Kidney (tissue), 14 donors: ENCODE data around the gene FARP1. TPM values are rescaled to one million over a fixed set of nuclear protein-coding genes. Genes with fewer than 3 reads are reported as not detected.

Experiments
- DNase-seq, 5 donors: peaks; one replicate each; pipeline ENCODE4 v3.0.0-alpha.2; 2013 to 2020
- FAIRE-seq: peaks from 2 replicates; lab custom pipeline; 2012; peaks lifted over from hg19 to GRCh38; lab: Jason Lieb, UNC
- H3K27ac ChIP-seq, 2 donors: one replicate each; pipeline ENCODE4 v1.7.0; 2013; ENCODE audit warnings: low read depth in 2 of 2, low read length in 2 of 2, inconsistent platforms in 1 of 2
- H3K27me3 ChIP-seq: one replicate; pipeline ENCODE4 v1.7.1; 2013; ENCODE audit warnings: low read length, inconsistent platforms; ENCODE audit not compliant: control insufficient read depth, insufficient read depth
- H3K36me3 ChIP-seq, 3 donors: one replicate each; pipeline versions ENCODE4 v1.7.0 to v1.7.1; 2013; ENCODE audit warnings: low read length in 3 of 3, control low read depth in 1 of 3, inconsistent platforms in 1 of 3; ENCODE audit not compliant: insufficient read depth in 3 of 3, control insufficient read depth in 2 of 3
- H3K4me1 ChIP-seq, 3 donors: one replicate each; pipeline versions ENCODE4 v1.7.0 to v1.7.1; 2013; ENCODE audit warnings: low read length in 3 of 3, inconsistent platforms in 1 of 3, low read depth in 1 of 3; ENCODE audit not compliant: control insufficient read depth in 2 of 3, insufficient read depth in 2 of 3
- H3K4me3 ChIP-seq, 3 donors: one replicate each; pipeline versions ENCODE4 v1.7.0 to v1.8.1; 2013; ENCODE audit warnings: low read length in 3 of 3, control low read depth in 1 of 3, inconsistent platforms in 1 of 3
- H3K9ac ChIP-seq, 3 donors: one replicate each; pipeline versions ENCODE4 v1.7.0 to v1.7.1; 2013; ENCODE audit warnings: low read length in 3 of 3, control low read depth in 1 of 3, inconsistent platforms in 1 of 3
- H3K9me3 ChIP-seq, 3 donors: one replicate each; pipeline versions ENCODE4 v1.7.0 to v1.7.1; 2013; ENCODE audit warnings: low read length in 3 of 3, control low read depth in 1 of 3, inconsistent platforms in 1 of 3; ENCODE audit not compliant: control insufficient read depth in 2 of 3, insufficient read depth in 1 of 3
- CTCF ChIP-seq: IDR thresholded peaks from 3 replicates; pipeline ENCODE4 v1.5.1; 2012; ENCODE audit warnings: mild to moderate bottlenecking, moderate library complexity, borderline replicate concordance; ENCODE audit not compliant: insufficient read depth; ENCODE audit errors: extremely low read depth
- intact Hi-C: fragments of 100-400 bp; cut with DNase I; formaldehyde crosslinking; loops from one replicate; pipeline ENCODE4 v1.11.1; 2022
- polyA plus RNA-seq: library from polyadenylated mRNA; stranded (reverse); fragments of 350-450 nt; fragmentation: Illumina TruSeq; extraction: RNeasy Lipid Tissue Mini Kit (QIAGEN cat#74804); gene quantifications from one replicate; pipeline ENCODE4 v1.2.3, GENCODE V29; 2014; ENCODE audit warnings: low read depth, low replicate concordance; ENCODE audit not compliant: insufficient read depth
- total RNA-seq: library from RNA; stranded (reverse); fragmentation: NEBNext Ultra II Directional; extraction: Animal tissue kit (Norgen Biotek cat#: 25700); gene quantifications from one replicate; pipeline ENCODE4 v1.2.1, GENCODE V29; 2021
- donor health status: control.
- donor health status: control.
- donor health status: control.
- donor health status: control.
- donor health status: control.
- donor health status: DM: yes; HTN: yes; CAD: no.
- donor health status: Normal renal cell carcinoma (clear cell type).

The FARP1 gene
- total and polyA plus RNA-seq, 2 donors from 2014 or later: 123 to 229 TPM

DNA sequence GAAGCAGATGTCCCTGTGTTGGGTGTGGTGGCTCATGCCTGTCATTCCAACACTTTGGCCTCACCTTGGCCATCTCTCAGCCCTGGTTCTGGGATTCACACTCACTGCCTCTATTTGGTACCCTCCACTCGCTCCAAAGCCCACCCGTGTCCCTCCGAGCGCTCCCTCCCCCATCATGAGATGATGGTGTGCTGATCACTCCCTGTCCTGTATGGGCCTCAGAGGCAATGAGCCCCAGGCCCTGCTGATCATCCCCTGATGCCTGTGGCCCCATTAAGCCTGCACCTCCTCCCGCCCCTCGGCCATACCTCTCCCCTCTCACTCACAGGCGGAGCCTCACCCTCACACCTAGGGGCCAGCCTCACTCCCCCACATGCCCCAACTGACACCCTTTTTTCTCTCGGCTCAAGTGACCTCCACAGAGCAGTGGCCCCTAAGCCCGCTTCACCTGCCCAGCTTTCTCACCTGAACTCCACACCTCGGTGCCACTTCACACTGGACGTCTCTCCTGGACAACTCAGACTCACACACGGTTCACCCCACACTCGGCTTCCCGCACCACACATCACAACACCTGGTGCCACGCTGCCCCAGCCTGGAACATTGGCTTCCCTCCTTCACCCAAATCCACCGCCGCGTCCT, 319.5 kb downstream of the FARP1 start:
- Histone ChIP-seq H3K36me3 (peaks cover 0 to 45% (median 27%) of the 10 kb centered on the region in 3 donors), H3K9ac (no peak overlapping the region), H3K4me3 (no peak overlapping the region), H3K4me1 (peaks cover 0 to under 1% (median 0%) of the 10 kb centered on the region in 3 donors), H3K27me3 (no peaks in the 10 kb centered on the region), H3K9me3 (no peaks in the 10 kb centered on the region), H3K27ac (no peak overlapping the region)
- no peak for TF ChIP-seq CTCF
- intact Hi-C loops: no loop called here
- DNase-seq: peak in 2 of 5 donors; percentile 36 to 47
- no peak for FAIRE-seq

DNA sequence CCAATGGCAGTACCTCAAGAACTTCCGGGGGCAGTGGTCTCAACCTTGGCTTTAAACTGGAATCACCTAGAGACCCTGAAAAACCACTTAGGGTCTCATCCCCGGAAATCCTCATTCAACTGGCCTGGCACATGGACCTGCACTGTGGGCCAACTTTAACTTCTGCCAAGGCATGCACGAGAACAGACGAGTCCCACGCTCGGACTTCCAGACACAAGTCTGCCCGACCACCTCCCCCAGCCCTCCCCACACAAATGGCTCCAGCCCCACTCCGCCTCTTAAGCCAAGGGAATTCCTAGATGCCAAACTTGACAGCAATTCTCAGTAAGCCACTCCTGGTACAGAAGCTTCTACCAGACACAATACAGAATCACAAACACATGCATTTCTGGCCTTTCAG, 320.1 kb downstream of the FARP1 start:
- intact Hi-C loops: no loop called here
- H3K27me3 ChIP-seq: no peaks in the 10 kb centered on the region
- no peak for TF ChIP-seq CTCF
- DNase-seq: peak in 2 of 5 donors; percentile 35 to 54
- FAIRE-seq: no peak
- no peaks in the 10 kb centered on the region for H3K9me3 ChIP-seq
- no peak overlapping the region for H3K27ac ChIP-seq
- H3K9ac ChIP-seq: no peak overlapping the region
- peaks cover 0 to 4% (median 0%) of the 10 kb centered on the region in 3 donors for H3K4me1 ChIP-seq
- peaks cover 0 to 45% (median 30%) of the 10 kb centered on the region in 3 donors for H3K36me3 ChIP-seq
- H3K4me3 ChIP-seq: no peak overlapping the region

DNA sequence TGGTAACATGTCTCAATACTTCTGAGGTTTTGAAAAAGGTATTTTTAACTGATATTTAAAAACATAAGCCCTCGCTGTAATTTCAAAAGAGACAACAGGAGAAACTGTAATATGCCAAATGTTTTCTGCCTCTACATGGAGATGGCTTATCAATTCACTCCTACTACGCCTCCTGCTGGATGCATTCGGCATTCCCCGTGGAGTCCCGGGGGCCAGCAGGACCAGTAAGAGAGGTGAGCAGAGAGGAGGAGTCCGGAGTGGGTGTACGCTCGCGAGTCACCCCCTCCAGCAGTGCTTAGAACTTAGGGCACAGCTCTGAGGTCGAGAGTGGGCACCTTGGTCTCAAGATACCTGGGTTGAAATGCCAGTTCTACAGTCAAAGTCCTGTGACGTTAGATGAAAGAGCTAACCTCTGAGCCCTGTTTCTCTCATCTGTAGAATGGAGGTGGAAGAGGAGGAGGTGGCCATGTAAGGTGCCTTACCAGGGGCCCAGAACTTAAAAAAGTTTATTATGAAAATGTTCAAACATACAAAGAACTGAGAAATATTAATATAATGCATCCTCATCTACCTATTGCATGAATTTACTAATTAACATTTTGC, 323.8 kb downstream of the FARP1 start:
- Histone ChIP-seq H3K9ac (no peak overlapping the region), H3K27me3 (no peaks in the 10 kb centered on the region), H3K36me3 (peaks cover 3 to 31% (median 27%) of the 10 kb centered on the region in 3 donors), H3K4me3 (no peak overlapping the region), H3K4me1 (peaks cover 2 to 4% (median 3%) of the 10 kb centered on the region in 3 donors), H3K9me3 (no peaks in the 10 kb centered on the region), H3K27ac (peak overlapping the region in 1 of 2 donors; percentile 20)
- DNase-seq (peak in 2 of 5 donors; percentile 59 to 70), FAIRE-seq (no peak)
- TF ChIP-seq CTCF: peak; percentile 38
- intact Hi-C loops: no loop called here
